HG03439 (cell line): ENCODE data around the gene HCFC2.
"Not testable (repeated sequence)": the region's sequence is repeated elsewhere in the genome, so short reads cannot be mapped to it uniquely, and the experiment has no call there.

Source experiments
- ATAC-seq: cut with Tn5 transposase; IDR thresholded peaks from one replicate; pipeline ENCODE4 v1.9.1; 2021; ENCODE audit warnings: mild to moderate bottlenecking, moderate library complexity; ENCODE audit not compliant: unreplicated experiment

HCFC2 gene

GRCh38 chr12:104114834-104115586 is 50.7 kb downstream of the HCFC2 start:
- ATAC-seq, result not testable (repeated sequence)

- ATAC-seq, result no peak
Observed at GRCh38 chr12:104115587-104115975, 51.2 kb downstream of the HCFC2 start.

GRCh38 chr12:104121001-104121400 is 56.7 kb downstream of the HCFC2 start:
- ATAC-seq, result no peak

GRCh38 chr12:104122298-104122697 is 58.0 kb downstream of the HCFC2 start:
- ATAC-seq, result no peak

GRCh38 chr12:104126548-104126947 is 62.2 kb downstream of the HCFC2 start:
- ATAC-seq, result no peak

- no peak for ATAC-seq
Observed at GRCh38 chr12:104130760-104131159, 66.4 kb downstream of the HCFC2 start.

GRCh38 chr12:104131609-104132008 is 67.3 kb downstream of the HCFC2 start:
- ATAC-seq, result no peak

GRCh38 chr12:104132351-104132956 is 68.1 kb downstream of the HCFC2 start:
- no peak for ATAC-seq

- no peak for ATAC-seq
Observed at GRCh38 chr12:104133321-104133720, 69.0 kb downstream of the HCFC2 start.

GRCh38 chr12:104133866-104134265 is 69.5 kb downstream of the HCFC2 start:
- ATAC-seq, result no peak

- ATAC-seq, result no peak
Observed at GRCh38 chr12:104134882-104135281, 70.6 kb downstream of the HCFC2 start.

- ATAC-seq, result no peak
Observed at GRCh38 chr12:104136577-104136976, 72.2 kb downstream of the HCFC2 start.

GRCh38 chr12:104137001-104137901 is 72.9 kb downstream of the HCFC2 start:
- ATAC-seq, result peak; percentile 24

- peak; percentile 96 for ATAC-seq
Observed at GRCh38 chr12:104137902-104138796, 73.8 kb downstream of the HCFC2 start, which contains the start of gene NFYB. NFYB (minus strand) TSS chr12:104138210; CDS start chr12:104135453, 2,757 bp downstream.

GRCh38 chr12:104138797-104139152 is 74.4 kb downstream of the HCFC2 start:
- no peak for ATAC-seq

GRCh38 chr12:104142543-104142942 is 78.2 kb downstream of the HCFC2 start:
- no peak for ATAC-seq

GRCh38 chr12:104143002-104143401 is 78.7 kb downstream of the HCFC2 start:
- no peak for ATAC-seq

GRCh38 chr12:104143918-104144317 is 79.6 kb downstream of the HCFC2 start:
- ATAC-seq, result no peak

GRCh38 chr12:104147346-104147745 is 83.0 kb downstream of the HCFC2 start:
- ATAC-seq, result no peak

GRCh38 chr12:104150416-104150815 is 86.1 kb downstream of the HCFC2 start:
- ATAC-seq, result no peak
